HepG2 (cell line): ENCODE results near the gene GLYATL3. TPM values are rescaled to one million over a fixed set of nuclear protein-coding genes. Genes with fewer than 3 reads are reported as not detected.
A peak's percentile ranks its signal among the peaks of the same experiment; 100 is the strongest.

Experiments
- AGO2 ChIP-seq: fragments of 200-400 bp; formaldehyde crosslinking; optimal IDR thresholded peaks from 2 replicates; pipeline ENCODE3; 2017; ENCODE audit warnings: mild to moderate bottlenecking, low read depth, low read length, moderate library complexity
- ELF3 ChIP-seq: IDR thresholded peaks from 2 replicates; pipeline ENCODE4 v1.6.1; 2016; ENCODE audit warnings: missing genetic modification reagents, missing compliant biosample characterization
- FOXP1 ChIP-seq, 2 experiments: fragments of 450-650 bp in 1 of 2; IDR thresholded peaks; 2 replicates each; pipeline ENCODE4 v1.6.1; 2017 to 2018; ENCODE audit warnings: antibody characterized with exemption in 1 of 2
- HNF4G ChIP-seq, 2 experiments: sonication (generic) in 1 of 2; formaldehyde crosslinking in 1 of 2; IDR thresholded peaks; 2 replicates each; pipeline versions ENCODE4 v1.4.0 to v1.6.1; 2011 to 2020; ENCODE audit warnings: borderline replicate concordance in 2 of 2, low read depth in 2 of 2, mild to moderate bottlenecking in 2 of 2, low read length in 1 of 2, missing genetic modification reagents in 1 of 2, moderate library complexity in 1 of 2
- RARA ChIP-seq: IDR thresholded peaks from 2 replicates; pipeline ENCODE4 v1.6.1; 2016; ENCODE audit warnings: missing genetic modification reagents, missing compliant biosample characterization
- RFXAP ChIP-seq: sonication (generic); formaldehyde crosslinking; IDR thresholded peaks from 2 replicates; pipeline ENCODE4 v1.4.0; 2020; ENCODE audit warnings: missing genetic modification reagents, borderline replicate concordance
- SOX13 ChIP-seq, 3 experiments: fragments of 450-650 bp in 1 of 3; sonication (generic) in 1 of 3; formaldehyde crosslinking in 1 of 3; IDR thresholded peaks in 2 of 3; conservative IDR thresholded peaks in 1 of 3; 2 replicates each; pipeline versions ENCODE4 v1.5.0 to v1.6.1; 2016 to 2020; ENCODE audit warnings: antibody characterized with exemption in 1 of 3, mild to moderate bottlenecking in 1 of 3, missing compliant biosample characterization in 1 of 3, missing genetic modification reagents in 1 of 3, moderate library complexity in 1 of 3
- ZNF605 ChIP-seq: sonication (generic); formaldehyde crosslinking; IDR thresholded peaks from 2 replicates; pipeline ENCODE4 v1.8.0; 2022; ENCODE audit warnings: mild to moderate bottlenecking, missing genetic modification reagents
- ZNF75D ChIP-seq: sonication (generic); formaldehyde crosslinking; IDR thresholded peaks from 2 replicates; pipeline ENCODE4 v1.8.1; 2023; ENCODE audit warnings: missing genetic modification reagents, mild to moderate bottlenecking, borderline replicate concordance
- polyA plus RNA-seq, 8 experiments: library from polyadenylated mRNA; depleted of rRNA in 3 of 8; stranded (reverse) in 7 of 8; unstranded in 1 of 8; fragments of >200 nt; fragmentation: Illumina TruSeq in 4 of 8; extraction: Trizol in 4 of 8; gene quantifications; 2 replicates each; pipeline versions ENCODE4 v1.2.1 to v1.2.3, GENCODE V29; 2011 to 2016; ENCODE audit warnings: low read depth in 4 of 8, missing spikeins in 1 of 8, mixed read lengths in 1 of 8; ENCODE audit not compliant: insufficient read depth in 1 of 8
- total RNA-seq, 5 experiments: library from RNA; depleted of rRNA; stranded (reverse); fragments of >200 nt; fragmentation: Illumina TruSeq; extraction: Trizol; gene quantifications; 2 replicates each; pipeline ENCODE4 v1.2.3, GENCODE V29; 2016; ENCODE audit warnings: low read depth in 1 of 5
- TF ChIP-seq, protein P1 (sequence below): sonication (generic); formaldehyde crosslinking; IDR thresholded peaks from 2 replicates; pipeline ENCODE4 v1.5.0; 2020; ENCODE audit warnings: missing genetic modification reagents
- TF ChIP-seq, protein P2 (sequence below): fragments of 450-650 bp; IDR thresholded peaks from 2 replicates; pipeline ENCODE4 v1.6.1; 2017
- TF ChIP-seq, protein P3 (sequence below): sonication (generic); formaldehyde crosslinking; IDR thresholded peaks from 2 replicates; pipeline ENCODE4 v1.4.0; 2020; ENCODE audit warnings: missing genetic modification reagents, mild to moderate bottlenecking, borderline replicate concordance

GLYATL3 gene
- total and polyA plus RNA-seq, 2 of the 13 experiments (the other 11 are each of a cell fraction or from before 2014, with no cell fraction given) = 0.05 TPM; not detected in 1

DNA sequence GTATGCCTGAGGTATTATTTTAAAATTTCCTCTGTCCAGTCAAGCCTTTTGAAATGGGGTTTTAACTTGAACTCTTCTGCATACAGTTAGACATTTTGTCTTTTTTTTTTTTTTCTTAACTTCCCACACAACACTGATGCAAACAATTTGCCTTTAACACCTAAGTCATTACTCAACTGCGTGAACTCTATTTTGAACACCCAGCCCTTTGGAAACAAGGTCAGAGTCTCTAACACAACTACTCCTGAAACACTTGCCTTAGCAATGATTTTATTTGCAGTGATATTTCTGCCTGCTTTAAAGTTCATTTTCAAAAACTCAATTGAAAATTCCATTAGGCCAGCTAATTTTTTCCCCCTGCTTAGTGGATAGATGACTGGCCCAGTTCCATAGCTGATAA lies 24.2 kb downstream of the GLYATL3 start (continued):
- TF ChIP-seq FOXP1 (IDR thresholded peaks at IDR 0.05) (no peak), FOXP1 (CRISPR knock-in tag; IDR thresholded peaks at IDR 0.05) (peak; percentile 64; the same call in 1 of the 2 replicates), RARA (CRISPR knock-in tag) (peak; percentile 45; the same call in 1 of the 2 replicates), AGO2 (no peak), ZNF75D (no peak), HNF4G (IDR thresholded peaks at IDR 0.05; ENCODE audit: borderline replicate concordance, low read depth, low read length) (peak; percentile 40; the same call in 1 of the 2 replicates), HNF4G (CRISPR knock-in tag; IDR thresholded peaks at IDR 0.05; ENCODE audit: borderline replicate concordance, low read depth) (no peak), ELF3 (0 out of 2 replicates have a peak, but pooled peaks have one; percentile 10), RFXAP (CRISPR knock-in tag) (no peak), SOX13 (IDR thresholded peaks at IDR 0.05) (no peak), SOX13 (CRISPR knock-in tag; conservative IDR thresholded peaks at IDR 0.05 in 1 of 2, IDR thresholded peaks at IDR 0.05 in 1 of 2) (0 out of 4 replicates have a peak, but pooled peaks of 1 of the 2 experiments have one; percentile 27), ZNF605 (CRISPR knock-in tag) (no peak)
- TF ChIP-seq, protein P1, sequence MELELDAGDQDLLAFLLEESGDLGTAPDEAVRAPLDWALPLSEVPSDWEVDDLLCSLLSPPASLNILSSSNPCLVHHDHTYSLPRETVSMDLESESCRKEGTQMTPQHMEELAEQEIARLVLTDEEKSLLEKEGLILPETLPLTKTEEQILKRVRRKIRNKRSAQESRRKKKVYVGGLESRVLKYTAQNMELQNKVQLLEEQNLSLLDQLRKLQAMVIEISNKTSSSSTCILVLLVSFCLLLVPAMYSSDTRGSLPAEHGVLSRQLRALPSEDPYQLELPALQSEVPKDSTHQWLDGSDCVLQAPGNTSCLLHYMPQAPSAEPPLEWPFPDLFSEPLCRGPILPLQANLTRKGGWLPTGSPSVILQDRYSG (CRISPR knock-in tag) = no peak
- TF ChIP-seq, protein P2, sequence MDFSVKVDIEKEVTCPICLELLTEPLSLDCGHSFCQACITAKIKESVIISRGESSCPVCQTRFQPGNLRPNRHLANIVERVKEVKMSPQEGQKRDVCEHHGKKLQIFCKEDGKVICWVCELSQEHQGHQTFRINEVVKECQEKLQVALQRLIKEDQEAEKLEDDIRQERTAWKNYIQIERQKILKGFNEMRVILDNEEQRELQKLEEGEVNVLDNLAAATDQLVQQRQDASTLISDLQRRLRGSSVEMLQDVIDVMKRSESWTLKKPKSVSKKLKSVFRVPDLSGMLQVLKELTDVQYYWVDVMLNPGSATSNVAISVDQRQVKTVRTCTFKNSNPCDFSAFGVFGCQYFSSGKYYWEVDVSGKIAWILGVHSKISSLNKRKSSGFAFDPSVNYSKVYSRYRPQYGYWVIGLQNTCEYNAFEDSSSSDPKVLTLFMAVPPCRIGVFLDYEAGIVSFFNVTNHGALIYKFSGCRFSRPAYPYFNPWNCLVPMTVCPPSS = no peak
- TF ChIP-seq, protein P3, sequence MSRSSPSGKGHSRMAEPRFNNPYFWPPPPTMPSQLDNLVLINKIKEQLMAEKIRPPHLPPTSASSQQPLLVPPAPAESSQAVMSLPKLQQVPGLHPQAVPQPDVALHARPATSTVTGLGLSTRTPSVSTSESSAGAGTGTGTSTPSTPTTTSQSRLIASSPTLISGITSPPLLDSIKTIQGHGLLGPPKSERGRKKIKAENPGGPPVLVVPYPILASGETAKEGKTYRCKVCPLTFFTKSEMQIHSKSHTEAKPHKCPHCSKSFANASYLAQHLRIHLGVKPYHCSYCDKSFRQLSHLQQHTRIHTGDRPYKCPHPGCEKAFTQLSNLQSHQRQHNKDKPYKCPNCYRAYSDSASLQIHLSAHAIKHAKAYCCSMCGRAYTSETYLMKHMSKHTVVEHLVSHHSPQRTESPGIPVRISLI (CRISPR knock-in tag) = peak; percentile 15; the same call in 1 of the 2 replicates
